HG02852 (cell line): ENCODE measurements around the gene PLCL1.

ENCODE experiments used
- ATAC-seq: cut with Tn5 transposase; IDR thresholded peaks from one replicate; pipeline ENCODE4 v1.9.1; 2021; ENCODE audit warnings: mild to moderate bottlenecking, moderate library complexity; ENCODE audit not compliant: unreplicated experiment

PLCL1 gene

GRCh38 chr2:197884252-197884651 is 79.9 kb downstream of the PLCL1 start:
- ATAC-seq = no peak

GRCh38 chr2:197885126-197885525 is 80.7 kb downstream of the PLCL1 start:
- ATAC-seq = no peak

- ATAC-seq = no peak
Observed at GRCh38 chr2:197885587-197885986, 81.2 kb downstream of the PLCL1 start.

- no peak for ATAC-seq
Observed at GRCh38 chr2:197888321-197888720, 83.9 kb downstream of the PLCL1 start.

GRCh38 chr2:197889041-197889440 is 84.6 kb downstream of the PLCL1 start:
- ATAC-seq = peak; percentile 98

DNA sequence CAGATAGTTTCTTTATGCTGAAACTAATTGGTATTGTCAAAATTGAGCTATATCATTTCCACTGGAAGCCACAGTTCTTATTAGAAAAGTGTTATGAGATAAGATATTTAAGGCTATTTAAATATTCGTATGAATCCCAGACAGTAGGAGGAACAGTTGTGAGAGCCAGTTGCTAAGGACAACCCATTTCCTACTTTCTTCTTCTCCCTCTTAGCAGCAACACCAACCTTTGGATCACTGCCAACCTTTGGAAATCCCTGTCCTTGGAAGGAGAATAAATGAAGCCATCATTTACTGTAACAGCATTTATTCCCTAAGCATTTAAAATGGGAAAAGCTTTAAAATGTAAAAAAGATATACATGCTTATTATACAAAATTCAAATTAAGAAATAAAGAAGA is 85.8 kb downstream of the PLCL1 start:
- ATAC-seq = no peak

DNA sequence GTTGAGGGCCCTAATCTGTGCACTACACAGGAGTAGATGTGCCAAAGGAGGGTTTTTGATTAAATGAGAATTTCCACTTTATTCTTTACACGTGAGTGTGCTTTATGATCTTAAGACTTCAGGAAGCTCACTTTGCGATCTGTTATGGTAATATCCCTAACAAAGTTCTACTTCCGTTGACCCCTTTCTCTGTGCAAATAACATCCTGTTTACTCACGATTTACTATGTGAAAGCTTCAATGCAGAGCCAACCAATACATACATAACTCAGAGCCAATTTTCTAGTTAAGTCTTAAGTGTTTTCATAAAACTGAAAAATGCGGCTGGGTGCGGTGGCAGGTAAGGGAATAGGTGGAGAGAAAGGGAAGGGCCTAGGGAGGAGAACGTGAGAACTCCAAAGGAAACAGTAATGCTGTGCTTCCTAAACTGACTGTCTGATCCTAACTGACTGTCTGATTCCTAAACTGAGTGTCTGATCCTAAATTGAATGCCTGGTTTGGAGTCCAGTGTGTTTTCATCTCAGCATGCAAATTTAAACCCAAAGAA is 87.6 kb downstream of the PLCL1 start:
- ATAC-seq = no peak

GRCh38 chr2:197893403-197894177 is 89.2 kb downstream of the PLCL1 start:
- ATAC-seq = peak; percentile 45

DNA sequence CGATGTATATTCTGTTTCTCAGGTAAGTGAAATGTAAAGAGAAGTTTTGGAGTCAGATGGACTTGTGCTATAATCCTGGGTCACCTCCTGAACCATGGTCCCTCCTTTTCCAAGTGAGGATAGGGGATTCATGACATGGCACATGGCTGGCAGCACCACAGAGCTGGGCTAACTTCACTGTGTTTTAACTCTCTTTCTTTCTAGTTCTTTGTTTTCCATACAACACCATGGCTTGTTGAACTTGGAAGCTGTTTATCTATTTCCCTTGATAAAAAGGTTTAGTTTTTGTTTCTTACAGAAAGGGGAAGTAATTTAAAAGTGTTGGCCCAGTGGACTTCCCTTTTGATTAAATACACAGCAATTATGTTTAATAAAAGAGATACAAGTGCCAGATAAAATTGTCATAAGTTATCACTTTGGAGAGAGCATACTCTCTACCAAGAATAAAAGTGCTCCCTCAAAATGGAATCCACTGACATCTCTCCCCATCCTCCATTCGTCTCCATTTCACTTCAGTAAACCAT is 90.4 kb downstream of the PLCL1 start:
- no peak for ATAC-seq

GRCh38 chr2:197897960-197898678 is 93.7 kb downstream of the PLCL1 start:
- ATAC-seq = no peak

- ATAC-seq = no peak
Observed at GRCh38 chr2:197904446-197904845, 100.1 kb downstream of the PLCL1 start.

DNA sequence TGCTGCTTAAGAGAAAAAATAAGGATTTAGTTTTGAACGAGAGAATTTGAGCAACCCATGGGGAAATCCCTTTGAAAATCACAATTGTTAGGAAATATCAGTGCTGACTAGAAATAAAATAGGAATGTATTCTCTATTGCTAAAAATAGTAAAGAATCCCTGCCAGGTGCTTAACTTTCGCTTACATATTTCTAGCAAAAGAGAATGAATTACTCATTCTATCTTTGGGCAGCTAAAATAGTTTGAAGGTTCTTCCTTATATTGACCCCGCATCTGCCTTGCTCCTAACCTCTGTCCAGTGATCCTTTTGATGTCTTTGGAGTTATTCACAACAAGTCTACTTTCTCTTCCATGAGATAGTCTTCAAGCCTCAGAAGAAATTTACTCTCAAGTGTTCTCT is 103.8 kb downstream of the PLCL1 start:
- no peak for ATAC-seq

GRCh38 chr2:197908990-197909776 is 104.8 kb downstream of the PLCL1 start:
- ATAC-seq = peak; percentile 64

DNA sequence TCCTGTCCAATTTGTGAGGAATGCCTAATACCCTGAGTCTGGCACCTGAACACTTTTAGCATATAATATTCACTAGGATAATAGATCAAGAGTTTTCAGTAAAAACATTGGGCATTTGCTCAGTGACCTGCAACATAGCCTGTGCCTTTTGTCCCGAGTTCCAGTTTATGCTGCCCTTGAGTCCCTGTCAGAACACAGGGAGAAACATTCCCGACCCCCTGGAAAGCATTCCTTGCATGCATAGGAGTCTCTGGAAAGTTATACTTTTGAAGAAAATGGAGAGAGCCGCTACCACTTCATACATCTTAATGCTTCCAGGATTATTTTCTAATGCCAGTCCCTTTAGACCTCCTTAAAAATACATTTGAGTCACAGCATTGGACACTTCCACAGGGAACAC is 107.3 kb downstream of the PLCL1 start:
- ATAC-seq = no peak

DNA sequence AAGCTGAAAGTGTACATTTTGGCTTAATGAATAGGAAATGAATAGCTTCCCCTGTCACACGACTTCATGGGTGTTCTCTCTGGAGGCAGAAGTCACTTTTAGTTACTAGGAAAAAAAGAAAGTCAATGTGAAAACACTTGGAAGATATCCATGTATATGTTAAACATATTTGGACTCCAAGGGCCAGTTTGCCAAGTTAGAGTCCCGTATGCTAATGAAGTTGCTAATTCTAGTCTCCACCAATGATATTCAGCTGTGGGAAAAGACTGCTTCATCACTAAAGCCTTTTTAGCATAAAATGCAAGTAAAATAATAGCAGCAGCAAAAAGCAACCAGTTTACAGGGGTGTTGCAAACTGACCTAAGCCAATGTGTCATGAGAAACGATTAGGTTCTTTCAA is 108.7 kb downstream of the PLCL1 start:
- ATAC-seq = no peak

GRCh38 chr2:197914778-197915177 is 110.4 kb downstream of the PLCL1 start:
- ATAC-seq = no peak

DNA sequence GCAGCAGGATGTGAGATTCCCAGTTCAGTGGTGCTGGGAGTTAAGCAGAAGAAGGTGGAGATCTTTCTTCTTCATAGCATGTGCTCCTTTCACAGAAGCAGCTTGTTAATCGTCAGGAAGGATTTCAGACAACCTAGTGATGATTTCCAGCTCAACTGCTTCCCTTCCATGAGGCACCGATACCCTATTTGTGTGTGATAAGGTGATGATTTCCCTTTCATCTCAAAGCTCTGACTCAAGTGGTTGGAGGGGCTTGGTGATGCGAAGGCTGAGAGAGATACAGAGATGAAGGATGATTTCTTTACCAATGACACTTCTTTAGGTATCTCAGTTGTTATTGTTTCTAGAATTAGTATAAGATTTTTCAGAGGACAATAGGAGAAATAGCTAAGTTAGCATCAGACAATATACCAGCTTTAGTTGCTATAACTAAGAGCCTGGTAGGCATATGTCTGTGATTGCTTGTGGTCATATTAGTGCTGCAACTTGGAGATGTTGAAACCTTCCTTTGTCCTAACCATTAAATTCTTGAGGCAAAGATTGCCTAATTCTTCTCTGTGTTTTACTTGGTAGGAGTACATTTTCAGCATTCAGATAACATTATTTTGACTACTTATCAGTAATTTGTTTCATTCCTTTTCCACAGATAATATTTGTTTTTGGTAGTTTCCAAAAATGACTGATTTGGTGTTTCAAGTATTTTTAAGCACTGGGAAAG is 111.3 kb downstream of the PLCL1 start:
- no peak for ATAC-seq

DNA sequence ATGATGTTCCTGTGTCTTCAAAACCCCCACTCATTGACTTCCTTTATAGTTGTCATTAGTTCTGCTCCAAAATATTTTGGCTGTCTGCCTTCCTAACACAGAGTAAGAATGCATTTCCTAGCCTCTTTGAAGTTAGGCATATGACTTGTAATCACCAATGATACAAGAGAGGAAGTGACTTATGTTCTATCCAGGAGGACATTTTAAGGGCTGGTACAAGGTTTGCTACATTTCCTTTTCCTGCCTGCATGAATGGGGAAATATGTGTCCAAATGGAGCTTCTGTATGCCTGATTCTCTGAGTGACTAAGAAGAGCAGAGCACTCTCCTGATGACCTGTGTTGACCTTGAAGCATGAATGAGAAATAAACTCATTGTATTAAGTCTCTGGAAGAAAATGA is 115.1 kb downstream of the PLCL1 start:
- no peak for ATAC-seq

DNA sequence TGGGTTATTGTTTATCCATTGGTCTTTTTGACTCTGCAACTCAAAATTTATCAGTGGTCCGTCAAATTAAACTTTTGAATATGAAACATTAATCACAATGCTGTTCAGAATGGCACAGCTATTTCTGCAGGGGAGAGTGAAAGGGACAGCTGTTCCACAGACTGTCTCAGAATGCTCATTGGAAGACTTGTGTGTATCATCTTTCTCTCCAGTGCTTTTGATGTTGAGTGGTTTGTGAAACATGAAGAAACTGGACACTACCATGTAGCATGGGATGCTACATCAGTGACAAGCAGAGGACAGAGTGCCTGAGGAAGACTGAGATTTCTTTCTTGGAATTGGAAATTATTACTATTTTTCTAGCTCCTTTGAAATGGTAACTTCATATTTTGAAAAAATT is 115.7 kb downstream of the PLCL1 start:
- no peak for ATAC-seq

DNA sequence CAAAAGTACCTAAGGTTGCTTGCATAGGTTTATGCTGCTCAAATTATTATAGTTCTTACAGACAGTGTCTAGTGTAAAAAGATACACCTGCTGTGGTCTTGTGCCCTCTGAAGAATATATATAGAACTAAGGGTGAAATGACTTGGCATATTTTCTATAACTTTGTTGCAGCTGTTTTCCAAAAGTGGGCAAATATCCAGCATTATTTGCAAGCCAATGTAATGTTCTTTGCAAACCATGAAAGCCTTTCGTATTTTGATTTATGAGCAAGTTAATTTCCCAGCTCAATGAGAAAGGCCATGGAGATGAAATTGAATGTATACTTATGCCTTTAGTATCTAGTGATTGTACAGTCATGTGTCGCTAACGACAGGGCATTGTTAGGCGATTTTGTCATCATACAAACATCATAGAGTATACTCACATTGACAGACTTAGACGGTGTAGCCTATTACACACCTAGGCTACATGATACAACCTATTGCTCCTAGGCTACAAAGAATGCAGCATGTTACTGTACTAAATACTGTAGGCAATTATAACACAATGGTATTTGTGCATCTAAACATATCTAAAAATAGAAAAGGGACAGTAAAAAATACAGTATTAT is 116.3 kb downstream of the PLCL1 start:
- no peak for ATAC-seq
